22Rv1 (cell line): ENCODE results near the gene MARCHF10.

ENCODE experiments used
- CTCF ChIP-seq: fragments of 450-650 bp; IDR thresholded peaks from 2 replicates; pipeline ENCODE4 v1.5.1; 2017; ENCODE audit warnings: mild to moderate bottlenecking
- ZFX ChIP-seq: fragments of 450-650 bp; IDR thresholded peaks from 2 replicates; pipeline ENCODE4 v1.6.1; 2017; ENCODE audit warnings: antibody characterized with exemption, borderline replicate concordance

GRCh38 chr17:62781831-62782251 is 26.3 kb downstream of the MARCHF10 start:
- TF ChIP-seq CTCF: no peak
- no peak for TF ChIP-seq ZFX
